GM15510 (cell line): ENCODE measurements around the gene TRIM45.

Source experiments
- POLR2A ChIP-seq: IDR thresholded peaks from 3 replicates; pipeline ENCODE4 v1.6.1; 2011; ENCODE audit warnings: borderline replicate concordance; ENCODE audit not compliant: insufficient read length; ENCODE audit errors: extremely low read depth

TRIM45 gene

GRCh38 chr1:117066367-117066766, 55.2 kb downstream of the TRIM45 start:
- TF ChIP-seq POLR2A = no peak

GRCh38 chr1:117061986-117062415, 59.5 kb downstream of the TRIM45 start:
- TF ChIP-seq POLR2A = no peak
